Pancreas (tissue), 10 donors: ENCODE data around the gene ST7. TPM values are rescaled to one million over a fixed set of nuclear protein-coding genes. Genes with fewer than 3 reads are reported as not detected.
"Not testable (repeated sequence)": the region's sequence is repeated elsewhere in the genome, so short reads cannot be mapped to it uniquely, and the experiment has no call there.

Experiments
- ATAC-seq, 4 donors: fragments of 200-7000 bp; cut with Tn5 transposase; one replicate each; pipeline versions ENCODE4 v1.8.0 to v1.9.1; 2020; ENCODE audit warnings: mild to moderate bottlenecking in 4 of 4, moderate library complexity in 4 of 4
- DNase-seq, 6 donors: peaks; one replicate each; pipeline ENCODE4 v3.0.0-alpha.2; 2020
- FAIRE-seq: peaks from 2 replicates; lab custom pipeline; 2012; peaks lifted over from hg19 to GRCh38; lab: Jason Lieb, UNC
- H3K27ac ChIP-seq, 4 donors: fragments of 200-600 bp; sonication (generic); 1 replicate in 3 of 4; 2 replicates in 1 of 4; pipeline versions ENCODE4 v1.5.0 to v1.8.0; 2020
- H3K27me3 ChIP-seq, 4 donors: fragments of 200-600 bp; one replicate each; pipeline ENCODE4 v1.8.0; 2021
- H3K36me3 ChIP-seq, 3 donors: fragments of 200-600 bp; sonication (generic) in 1 of 3; one replicate each; pipeline versions ENCODE4 v1.5.0 to v1.8.0; 2020 to 2021
- H3K4me1 ChIP-seq, 3 donors: fragments of 200-600 bp; one replicate each; pipeline ENCODE4 v1.8.0; 2021
- H3K4me3 ChIP-seq, 4 donors: fragments of 200-600 bp; sonication (generic) in 2 of 4; one replicate each; pipeline versions ENCODE4 v1.5.0 to v1.8.0; 2020 to 2021
- H3K9me3 ChIP-seq, 4 donors: fragments of 200-600 bp; one replicate each; pipeline ENCODE4 v1.8.0; 2021
- CTCF ChIP-seq, 4 donors: fragments of 200-600 bp; sonication (generic) in 3 of 4; IDR thresholded peaks; one replicate each; pipeline versions ENCODE4 v1.5.0 to v1.8.0; 2021; ENCODE audit warnings: antibody characterized with exemption in 4 of 4
- WGBS, 2 donors: extraction: QIAGEN DNeasy Blood & Tissue Kit; methylation state at CpG; one replicate each; pipeline ENCODE4 v1.1.7; 2013; 5-methylcytosine and 5-hydroxymethylcytosine counted together
- intact Hi-C, 3 donors: fragments of 100-400 bp; cut with DNase I; formaldehyde crosslinking; loops; one replicate each; pipeline versions ENCODE4 v1.11.1 to v1.14.2; 2022
- polyA plus RNA-seq, 2 donors: library from polyadenylated mRNA; stranded (reverse); fragments of 200-250 nt; gene quantifications; one replicate each; pipeline ENCODE4 v1.2.3, GENCODE V29; 2013
- total RNA-seq, 6 donors: library from RNA; stranded (reverse); fragmentation: NEBNext Ultra II Directional in 4 of 6; extraction: Animal tissue kit (Norgen Biotek cat#: 25700) in 4 of 6; gene quantifications; one replicate each; pipeline versions ENCODE4 v1.2.1 to v1.2.4, GENCODE V29; 2021 to 2023
- donor health status: healthy with polysubstance abuse.
- donor health status: DM: no; HTN: no; CAD: no; lungs with moderate emphysema.
- donor health status: DM: no; HTN: no; CAD: no.
- donor health status: control.
- donor health status: control.
- donor health status: Bipolar disorder and iron deficiency.
- donor health status: DM: yes; HTN: yes; CAD: no.
- donor health status: DM: no; HTN: no; CAD: no.
- donor health status: DM: no; HTN: no; CAD: no.
- donor health status: DM: yes; HTN: yes; CAD: no.

The ST7 gene
- total and polyA plus RNA-seq, 8 donors, result 8.2 to 20.2 (median 17.1) TPM

DNA sequence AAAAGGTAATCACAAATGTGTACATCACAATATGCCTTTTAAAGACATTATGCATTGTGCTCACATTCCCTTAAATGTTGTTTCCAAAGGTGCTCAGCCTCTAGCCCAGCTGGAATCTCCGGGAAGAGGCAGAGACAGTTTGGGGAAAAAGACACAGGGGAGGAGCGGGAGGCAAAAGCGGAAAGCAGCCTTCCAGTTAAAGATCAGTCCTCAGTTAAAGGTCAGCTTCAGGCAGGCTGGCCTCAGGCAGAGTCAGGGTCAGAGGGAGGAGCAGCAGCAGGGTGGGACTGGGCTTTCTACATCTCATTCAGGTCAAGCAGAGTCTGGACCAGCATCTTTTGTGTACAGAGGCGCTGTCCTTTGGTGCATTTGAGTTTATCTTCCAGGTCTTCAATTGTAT is 18.6 kb downstream of the ST7 start:
- FAIRE-seq (no peak), ATAC-seq (no peak), DNase-seq (no peak)
- Histone ChIP-seq H3K36me3 (no peaks in the 10 kb centered on the region), H3K9me3 (no peaks in the 10 kb centered on the region), H3K4me1 (peaks cover 0 to 12% (median 9%) of the 10 kb centered on the region in 3 donors), H3K4me3 (no peak overlapping the region), H3K27ac (no peak overlapping the region), H3K27me3 (no peaks in the 10 kb centered on the region)
- WGBS, 2 donors, result 93 to 95% methylated on average over 4 of the region's 4 CpGs
- intact Hi-C loops, result no loop called here
- no peak for TF ChIP-seq CTCF (IDR thresholded peaks at IDR 0.05)

- ATAC-seq, FAIRE-seq, H3K4me1 ChIP-seq, H3K27me3 ChIP-seq, H3K36me3 ChIP-seq, H3K27ac ChIP-seq, DNase-seq, H3K4me3 ChIP-seq, intact Hi-C loops, H3K9me3 ChIP-seq: not testable (repeated sequence)
- 85 to 91% methylated on average over 3 of the region's 3 CpGs for WGBS, 2 donors
Observed at GRCh38 chr7:116975024-116975423, 21.7 kb downstream of the ST7 start.

- Histone ChIP-seq H3K27me3 (no peaks in the 10 kb centered on the region), H3K9me3 (no peaks in the 10 kb centered on the region), H3K27ac (no peak overlapping the region), H3K4me3 (no peak overlapping the region), H3K4me1 (no peaks in the 10 kb centered on the region), H3K36me3 (no peaks in the 10 kb centered on the region)
- no peak for TF ChIP-seq CTCF (IDR thresholded peaks at IDR 0.05)
- WGBS, 2 donors, result 82 to 93% methylated on average over 1 of the region's 1 CpG
- intact Hi-C loops, result no loop called here
- ATAC-seq (no peak), FAIRE-seq (no peak), DNase-seq (no peak)
Observed at GRCh38 chr7:116977172-116977571, 23.9 kb downstream of the ST7 start.

DNA sequence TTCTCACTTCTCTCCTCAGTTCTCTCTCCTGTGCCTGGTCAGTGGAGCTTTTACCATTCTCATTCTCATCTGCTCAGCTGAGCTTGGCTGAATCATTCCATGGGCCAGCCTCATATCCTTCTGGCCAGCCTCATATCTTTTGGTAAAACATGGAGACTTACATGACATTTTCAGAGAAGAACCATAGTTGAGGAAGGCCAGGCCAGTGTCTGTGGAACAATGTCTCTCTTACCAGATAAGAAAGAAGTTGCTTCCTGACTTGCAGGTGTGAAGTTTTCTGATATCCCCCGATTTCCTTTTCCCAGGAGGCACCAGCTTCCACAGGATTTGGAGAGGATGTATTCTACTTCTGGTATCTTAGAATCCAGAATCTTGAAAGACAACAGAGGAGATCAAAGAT is 24.7 kb downstream of the ST7 start:
- Histone ChIP-seq H3K4me1 (no peaks in the 10 kb centered on the region), H3K4me3 (no peak overlapping the region), H3K9me3 (no peaks in the 10 kb centered on the region), H3K36me3 (no peaks in the 10 kb centered on the region), H3K27me3 (no peaks in the 10 kb centered on the region), H3K27ac (no peak overlapping the region)
- DNase-seq, result no peak
- ATAC-seq, result no peak
- no peak for TF ChIP-seq CTCF (IDR thresholded peaks at IDR 0.05)
- WGBS, 2 donors, result 69 to 90% methylated on average over 1 of the region's 1 CpG
- FAIRE-seq, result no peak
- intact Hi-C loops, result no loop called here

- Histone ChIP-seq H3K4me1 (no peaks in the 10 kb centered on the region), H3K27me3 (no peaks in the 10 kb centered on the region), H3K36me3 (no peaks in the 10 kb centered on the region), H3K4me3 (no peak overlapping the region), H3K27ac (no peak overlapping the region), H3K9me3 (no peaks in the 10 kb centered on the region)
- WGBS, 2 donors, result 93 to 94% methylated on average over 3 of the region's 3 CpGs
- DNase-seq, result no peak
- TF ChIP-seq CTCF (IDR thresholded peaks at IDR 0.05), result no peak
- FAIRE-seq, result no peak
- no peak for ATAC-seq
- intact Hi-C loops, result no loop called here
Observed at GRCh38 chr7:116979430-116979829, 26.1 kb downstream of the ST7 start.
